ENCODE results near the gene THRB.
"Not testable (repeated sequence)": the region's sequence is repeated elsewhere in the genome, so short reads cannot be mapped to it uniquely, and the experiment has no call there.

Gene THRB

DNA sequence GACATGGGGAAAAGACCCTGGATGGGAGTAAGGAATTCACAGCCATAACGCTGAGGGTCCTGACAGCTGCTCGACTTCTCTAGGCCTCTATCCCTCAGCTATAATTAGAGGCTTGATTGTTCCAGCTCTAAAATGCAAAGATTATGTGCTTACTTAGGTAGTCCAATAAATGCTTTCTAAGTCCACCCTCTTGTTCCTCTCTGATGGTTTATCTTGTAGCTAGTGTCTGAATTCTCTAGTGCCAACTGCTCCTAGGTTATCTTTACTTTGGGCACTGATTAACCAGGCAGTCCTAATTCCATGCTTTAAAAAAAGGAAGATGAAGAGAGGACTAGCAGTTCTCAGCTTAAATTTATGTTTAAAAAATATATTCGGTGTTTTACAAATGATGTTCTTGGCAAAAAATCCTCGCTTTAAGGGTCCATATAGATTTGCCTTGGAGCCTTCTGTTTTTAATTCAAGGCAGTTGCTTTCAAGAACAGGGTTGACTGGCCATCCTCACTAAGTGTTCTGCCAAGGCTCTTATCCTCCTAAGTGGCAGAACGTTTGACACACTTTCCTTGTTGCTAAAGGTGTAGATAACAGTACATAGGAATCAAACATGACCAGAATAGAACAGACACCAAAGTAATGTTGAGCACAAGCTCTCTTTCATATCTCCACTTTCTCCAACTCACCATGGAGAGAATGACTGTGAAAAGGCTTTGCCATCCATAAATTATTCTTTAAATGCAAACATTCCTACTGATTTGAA, 60.6 kb downstream of the THRB start:
- no peak for DNase-seq (ENCODE audit: low read depth)
- TF ChIP-seq MYC (IDR thresholded peaks at IDR 0.05; ENCODE audit: low read depth, low read length) = no peak
- TF ChIP-seq, protein P1, sequence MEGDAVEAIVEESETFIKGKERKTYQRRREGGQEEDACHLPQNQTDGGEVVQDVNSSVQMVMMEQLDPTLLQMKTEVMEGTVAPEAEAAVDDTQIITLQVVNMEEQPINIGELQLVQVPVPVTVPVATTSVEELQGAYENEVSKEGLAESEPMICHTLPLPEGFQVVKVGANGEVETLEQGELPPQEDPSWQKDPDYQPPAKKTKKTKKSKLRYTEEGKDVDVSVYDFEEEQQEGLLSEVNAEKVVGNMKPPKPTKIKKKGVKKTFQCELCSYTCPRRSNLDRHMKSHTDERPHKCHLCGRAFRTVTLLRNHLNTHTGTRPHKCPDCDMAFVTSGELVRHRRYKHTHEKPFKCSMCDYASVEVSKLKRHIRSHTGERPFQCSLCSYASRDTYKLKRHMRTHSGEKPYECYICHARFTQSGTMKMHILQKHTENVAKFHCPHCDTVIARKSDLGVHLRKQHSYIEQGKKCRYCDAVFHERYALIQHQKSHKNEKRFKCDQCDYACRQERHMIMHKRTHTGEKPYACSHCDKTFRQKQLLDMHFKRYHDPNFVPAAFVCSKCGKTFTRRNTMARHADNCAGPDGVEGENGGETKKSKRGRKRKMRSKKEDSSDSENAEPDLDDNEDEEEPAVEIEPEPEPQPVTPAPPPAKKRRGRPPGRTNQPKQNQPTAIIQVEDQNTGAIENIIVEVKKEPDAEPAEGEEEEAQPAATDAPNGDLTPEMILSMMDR (IDR thresholded peaks at IDR 0.05; ENCODE audit: low read depth, low read length) = no peak
- no peak for TF ChIP-seq POLR2A (IDR thresholded peaks at IDR 0.05; ENCODE audit: extremely low read depth, insufficient read length)
- TF ChIP-seq, protein P2, sequence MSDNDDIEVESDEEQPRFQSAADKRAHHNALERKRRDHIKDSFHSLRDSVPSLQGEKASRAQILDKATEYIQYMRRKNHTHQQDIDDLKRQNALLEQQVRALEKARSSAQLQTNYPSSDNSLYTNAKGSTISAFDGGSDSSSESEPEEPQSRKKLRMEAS (IDR thresholded peaks at IDR 0.05; ENCODE audit: low read depth, low read length) = no peak
- no peak overlapping the region for H3K4me3 ChIP-seq (ENCODE audit: low read depth, low read length)

DNA sequence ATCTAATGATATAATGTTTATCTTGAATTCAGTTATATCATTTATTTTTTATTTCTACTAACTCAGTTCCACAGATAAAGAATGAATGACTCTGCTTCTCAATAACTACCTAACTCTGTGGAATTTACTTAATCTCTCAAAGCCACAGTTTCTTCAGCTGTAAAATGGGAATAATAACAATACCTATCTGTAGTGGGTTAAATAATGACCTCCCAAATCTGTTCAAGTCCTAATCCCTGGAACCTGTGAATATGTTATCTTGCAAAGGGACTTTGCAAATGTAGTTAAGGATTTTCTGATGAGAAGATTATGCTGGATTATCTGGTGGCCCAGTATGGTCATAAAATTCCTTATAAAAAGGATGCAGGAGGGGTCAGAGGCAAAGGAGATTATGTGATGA, 61.7 kb downstream of the THRB start:
- TF ChIP-seq, protein P1 (IDR thresholded peaks at IDR 0.05; ENCODE audit: low read depth, low read length) = no peak
- TF ChIP-seq, protein P2 (IDR thresholded peaks at IDR 0.05; ENCODE audit: low read depth, low read length) = no peak
- TF ChIP-seq MYC (IDR thresholded peaks at IDR 0.05; ENCODE audit: low read depth, low read length) (no peak), POLR2A (IDR thresholded peaks at IDR 0.05; ENCODE audit: extremely low read depth, insufficient read length) (no peak)
- H3K4me3 ChIP-seq (ENCODE audit: low read depth, low read length) = no peak overlapping the region
- DNase-seq (ENCODE audit: low read depth) = no peak

DNA sequence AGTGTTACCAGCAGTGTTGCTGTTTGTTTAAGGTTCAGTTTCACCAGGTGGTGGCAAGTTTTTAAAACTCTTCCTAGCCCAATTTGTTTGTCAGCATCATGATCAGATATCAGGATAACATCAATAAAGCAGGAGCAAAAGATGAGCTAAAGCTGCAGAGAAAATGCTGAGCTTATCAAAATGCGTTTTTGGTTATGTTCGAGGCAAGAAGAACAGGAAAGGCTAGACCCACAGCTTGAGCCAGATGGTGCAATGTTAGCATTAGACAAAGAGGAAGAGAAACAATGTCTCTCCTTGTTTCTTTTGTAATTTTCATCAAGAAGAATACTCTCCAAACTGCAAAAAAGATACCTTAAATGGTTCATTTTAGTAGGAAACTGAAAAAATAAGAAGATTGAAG, 66.2 kb downstream of the THRB start:
- TF ChIP-seq, protein P2 (IDR thresholded peaks at IDR 0.05; ENCODE audit: low read depth, low read length) = no peak
- no peak for TF ChIP-seq MYC (IDR thresholded peaks at IDR 0.05; ENCODE audit: low read depth, low read length)
- TF ChIP-seq, protein P1 (IDR thresholded peaks at IDR 0.05; ENCODE audit: low read depth, low read length) = no peak
- H3K4me3 ChIP-seq (ENCODE audit: low read depth, low read length) = no peak overlapping the region
- no peak for DNase-seq (ENCODE audit: low read depth)

DNA sequence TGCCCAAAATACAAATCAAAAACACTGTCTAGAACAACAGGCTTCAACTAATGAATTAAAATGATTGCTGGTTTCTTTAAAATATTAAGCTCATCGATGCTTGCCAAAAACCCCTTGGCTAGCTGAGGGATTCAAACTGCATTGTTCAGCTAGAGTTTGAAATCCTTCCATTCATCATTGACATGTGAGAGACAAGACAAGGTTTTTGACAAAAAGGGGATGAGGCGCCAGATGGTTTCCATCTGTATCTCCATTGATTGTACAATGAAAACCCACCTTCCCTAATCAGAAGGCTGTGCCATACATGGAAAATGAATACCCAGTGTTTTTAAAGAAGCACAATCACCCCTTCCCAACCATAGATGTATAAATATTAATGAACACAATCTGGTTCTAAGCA, 67.8 kb downstream of the THRB start:
- no peak for DNase-seq (ENCODE audit: low read depth)
- H3K4me3 ChIP-seq (ENCODE audit: low read depth, low read length) = no peak overlapping the region
- TF ChIP-seq, protein P1 (IDR thresholded peaks at IDR 0.05; ENCODE audit: low read depth, low read length) = no peak
- TF ChIP-seq POLR2A (IDR thresholded peaks at IDR 0.05; ENCODE audit: extremely low read depth, insufficient read length) = no peak
- no peak for TF ChIP-seq MYC (IDR thresholded peaks at IDR 0.05; ENCODE audit: low read depth, low read length)

DNA sequence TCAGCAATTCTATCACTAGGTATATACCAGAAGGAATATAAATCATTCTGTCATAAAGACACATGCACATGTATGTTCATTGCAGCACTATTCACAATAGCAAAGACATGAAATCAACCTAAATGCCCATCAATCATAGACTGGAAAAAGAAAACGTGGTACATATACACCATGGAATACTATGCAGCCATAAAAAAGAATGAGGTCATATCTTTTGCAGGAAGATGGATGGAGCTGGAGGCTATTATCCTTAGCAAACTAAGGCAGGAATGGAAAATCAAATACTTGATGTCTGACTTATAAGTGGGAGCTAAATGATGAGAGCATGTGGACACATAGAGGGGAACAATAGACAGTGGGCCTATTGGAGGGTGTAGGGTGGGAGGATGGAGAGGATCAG, 73.8 kb downstream of the THRB start:
- DNase-seq (ENCODE audit: low read depth); H3K4me3 ChIP-seq (ENCODE audit: low read depth, low read length): not testable (repeated sequence)

DNA sequence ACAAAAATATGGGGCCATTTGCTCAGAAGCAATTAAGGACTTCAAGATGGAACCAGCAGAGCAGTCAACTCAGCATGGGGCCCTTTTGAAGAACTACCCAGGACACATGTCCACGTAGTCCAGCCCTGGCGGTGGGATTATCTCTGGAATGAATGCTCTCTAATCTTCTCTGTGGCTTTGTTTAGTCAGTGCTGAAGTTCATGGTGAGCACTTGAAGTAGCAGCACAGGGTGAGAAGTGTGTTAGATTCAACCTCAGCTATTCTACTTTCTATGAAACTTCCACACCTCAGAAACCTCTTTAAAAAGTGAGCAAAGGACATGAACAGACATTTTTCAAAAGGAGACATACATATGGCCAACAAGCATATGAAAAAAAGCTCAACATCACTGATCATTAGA, 74.4 kb downstream of the THRB start:
- no peak overlapping the region for H3K4me3 ChIP-seq (ENCODE audit: low read depth, low read length)
- no peak for DNase-seq (ENCODE audit: low read depth)
- TF ChIP-seq, protein P1 (IDR thresholded peaks at IDR 0.05; ENCODE audit: low read depth, low read length) = no peak
- TF ChIP-seq MYC (IDR thresholded peaks at IDR 0.05; ENCODE audit: low read depth, low read length) (no peak), POLR2A (IDR thresholded peaks at IDR 0.05; ENCODE audit: extremely low read depth, insufficient read length) (no peak)
- TF ChIP-seq, protein P2 (IDR thresholded peaks at IDR 0.05; ENCODE audit: low read depth, low read length) = no peak
